Measurements from ENCODE around the gene CPNE1.
"Not testable (repeated sequence)": the region's sequence is repeated elsewhere in the genome, so short reads cannot be mapped to it uniquely, and the experiment has no call there.

CPNE1 gene

DNA sequence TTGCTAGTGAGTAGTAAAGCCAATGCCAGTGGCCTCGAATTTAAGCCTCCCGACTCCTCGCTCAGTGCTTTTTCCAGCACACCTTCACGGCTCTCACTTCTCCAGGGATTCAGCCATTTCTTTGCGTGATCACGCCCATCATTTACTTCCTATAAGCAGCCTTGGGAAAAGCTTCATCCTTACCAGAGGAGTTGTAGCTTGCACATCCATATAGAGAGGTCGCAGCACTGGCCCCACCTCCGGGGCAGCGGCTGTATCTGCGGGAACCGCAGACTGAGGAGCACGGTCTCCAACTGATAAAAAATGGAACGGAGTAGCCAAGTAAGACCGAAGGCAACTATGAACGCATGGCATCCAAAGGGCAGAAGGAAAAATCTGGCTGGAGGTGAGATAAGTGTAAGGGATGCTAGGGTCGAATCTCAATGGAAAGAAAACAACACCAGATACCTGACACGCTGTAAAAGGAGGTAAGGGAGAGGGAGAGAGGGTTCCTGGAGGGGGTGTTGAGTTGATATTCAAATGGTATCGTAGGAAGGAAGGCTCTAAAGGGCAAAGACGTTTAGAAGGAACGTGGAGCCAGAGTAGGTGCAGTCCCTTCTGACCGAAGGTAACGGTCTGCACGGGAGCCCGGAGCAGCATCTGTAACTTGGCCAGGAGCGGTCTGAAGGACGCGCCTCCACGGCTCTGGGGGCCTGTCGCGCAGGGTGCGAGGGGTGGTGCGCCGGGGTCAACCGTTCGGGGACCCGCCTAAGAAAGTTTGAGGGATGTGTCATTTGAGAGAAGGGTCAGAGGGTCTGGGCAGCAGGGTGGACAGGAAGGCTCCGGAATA lies 33.8 kb upstream of the CPNE1 start:
- DNase-seq (ENCODE audit: low read depth in 1 of 2, low spot score in 1 of 2): no peak

DNA sequence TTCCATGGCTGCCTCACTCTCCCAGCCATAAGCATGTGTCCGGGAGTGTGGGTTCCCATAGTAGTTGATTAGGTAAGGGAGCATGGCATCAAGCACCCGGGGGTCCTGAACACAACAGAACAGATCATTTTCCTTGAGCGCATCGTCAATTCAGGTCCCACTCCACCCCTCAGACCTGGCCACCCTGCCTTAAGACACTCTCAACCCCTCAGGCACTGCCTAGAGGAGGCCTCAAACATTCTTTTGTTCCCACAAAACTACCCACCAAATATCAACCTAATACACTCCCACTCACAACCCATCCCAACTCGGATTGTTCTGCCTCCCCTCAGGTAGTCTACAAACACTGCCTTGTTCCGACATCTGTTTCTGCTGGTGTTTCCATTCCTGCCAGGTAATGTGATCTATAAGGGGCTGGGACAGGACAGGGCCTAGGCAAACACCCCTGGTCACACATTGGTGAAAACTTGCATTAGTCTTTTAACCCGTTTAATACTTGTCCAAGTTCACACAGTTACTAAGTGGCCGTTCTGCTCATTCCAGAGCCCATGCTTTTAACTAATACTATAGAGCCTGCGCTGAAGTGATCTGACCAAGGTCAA lies 33.1 kb upstream of the CPNE1 start:
- no peak for DNase-seq (ENCODE audit: low read depth in 1 of 2, low spot score in 1 of 2)

DNA sequence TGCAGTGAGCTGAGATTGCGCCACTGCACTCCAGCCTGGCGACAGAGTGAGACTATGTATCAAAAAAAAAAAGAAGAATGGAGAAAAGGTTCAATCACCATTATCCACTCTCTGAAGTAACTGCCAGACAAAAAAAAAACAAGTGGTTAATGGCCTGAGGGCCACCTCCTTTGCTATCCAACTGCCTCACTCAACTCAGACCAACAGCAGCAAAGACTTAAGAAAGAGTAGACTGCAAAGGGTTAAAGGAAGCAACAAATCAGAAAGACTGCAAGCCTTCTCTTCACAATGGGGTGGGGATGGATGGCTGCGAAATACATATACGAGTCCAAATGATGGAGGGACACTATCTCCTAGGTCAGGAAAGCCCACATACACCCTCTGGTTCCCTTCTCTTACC lies 31.3 kb upstream of the CPNE1 start:
- DNase-seq (ENCODE audit: low read depth in 1 of 2, low spot score in 1 of 2): no peak

DNA sequence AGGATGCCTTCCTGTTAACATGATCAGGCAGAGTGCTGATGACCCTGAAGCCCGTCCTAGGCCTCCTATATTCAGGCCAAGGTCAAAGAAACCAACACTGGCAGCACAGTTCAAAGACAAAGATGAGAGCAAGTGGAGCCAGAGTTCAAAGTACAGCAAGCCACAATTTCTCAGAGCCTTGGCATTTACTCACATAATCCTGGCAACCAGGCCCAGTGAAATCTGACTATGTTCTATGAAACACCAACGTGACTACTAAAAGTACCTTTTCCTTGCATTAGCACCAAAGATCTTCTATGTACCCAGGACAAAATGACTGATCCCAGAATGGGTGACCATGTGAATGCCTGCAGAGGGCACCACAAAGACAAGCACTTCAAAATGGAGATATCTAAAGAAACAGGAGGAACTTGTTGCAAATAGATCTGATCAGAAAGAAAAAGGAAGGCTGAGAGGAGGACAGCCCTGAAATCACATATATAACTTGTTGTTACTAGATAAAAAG lies 30.6 kb upstream of the CPNE1 start:
- no peak for DNase-seq (ENCODE audit: low read depth in 1 of 2, low spot score in 1 of 2)

DNA sequence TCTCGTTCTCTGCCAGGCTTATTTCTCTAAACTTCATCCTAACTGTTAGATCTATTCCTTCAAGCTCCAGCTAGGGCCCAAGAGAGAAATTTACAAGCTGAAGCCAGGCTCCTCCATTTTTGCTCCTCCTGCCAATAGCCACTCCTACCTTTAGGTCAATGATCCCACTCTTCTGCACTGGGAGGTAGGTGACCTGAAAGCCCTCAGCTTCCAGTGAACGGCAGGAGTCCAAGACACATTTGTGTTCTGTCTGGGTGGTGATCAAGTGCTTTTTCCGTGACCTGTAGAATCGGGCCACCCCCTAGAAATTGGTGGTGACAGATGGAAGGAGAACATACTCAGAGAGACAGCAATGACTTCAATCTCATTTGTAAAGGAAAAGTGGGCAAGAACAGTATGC lies 25.6 kb upstream of the CPNE1 start:
- DNase-seq (ENCODE audit: low read depth in 1 of 2, low spot score in 1 of 2): no peak

DNA sequence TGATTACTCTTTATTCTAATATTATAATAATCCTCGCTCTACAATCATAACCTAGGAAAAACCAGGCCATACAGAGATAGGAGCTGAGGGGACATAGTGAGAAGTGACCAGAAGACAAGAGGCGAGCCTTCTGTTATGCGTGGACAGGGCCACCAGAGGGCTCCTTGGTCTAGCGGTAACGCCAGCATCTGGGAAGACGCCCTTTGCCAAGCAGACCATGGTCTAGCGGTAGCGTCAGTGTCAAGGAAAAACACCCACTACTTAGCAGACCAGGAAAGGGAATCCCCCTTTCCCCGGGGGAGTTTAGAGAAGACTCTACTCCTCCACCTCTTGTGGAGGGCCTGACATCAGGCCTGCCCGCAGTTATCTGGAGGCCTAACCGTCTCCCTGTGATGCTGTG lies 22.2 kb upstream of the CPNE1 start:
- DNase-seq (ENCODE audit: low read depth in 1 of 2, low spot score in 1 of 2): not testable (repeated sequence)

DNA sequence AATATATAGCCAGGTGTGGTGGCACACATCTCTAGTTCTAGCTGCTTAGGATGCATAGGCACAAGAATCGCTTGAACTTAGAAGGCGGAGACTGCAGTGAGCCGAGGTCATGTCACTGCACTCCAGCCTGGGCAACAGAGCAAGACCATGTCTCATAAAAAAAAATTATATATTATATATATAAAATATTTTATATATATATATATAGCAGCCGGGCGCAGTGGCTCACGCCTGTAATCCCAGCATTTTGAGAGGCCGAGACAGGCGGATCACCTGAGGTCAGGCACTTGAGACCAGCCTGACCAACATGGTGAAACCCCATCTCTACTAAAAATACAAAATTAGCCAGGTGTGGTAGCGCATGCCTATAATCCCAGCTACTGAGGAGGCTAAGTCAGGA lies 20.7 kb upstream of the CPNE1 start:
- DNase-seq (ENCODE audit: low read depth in 1 of 2, low spot score in 1 of 2): not testable (repeated sequence)

DNA sequence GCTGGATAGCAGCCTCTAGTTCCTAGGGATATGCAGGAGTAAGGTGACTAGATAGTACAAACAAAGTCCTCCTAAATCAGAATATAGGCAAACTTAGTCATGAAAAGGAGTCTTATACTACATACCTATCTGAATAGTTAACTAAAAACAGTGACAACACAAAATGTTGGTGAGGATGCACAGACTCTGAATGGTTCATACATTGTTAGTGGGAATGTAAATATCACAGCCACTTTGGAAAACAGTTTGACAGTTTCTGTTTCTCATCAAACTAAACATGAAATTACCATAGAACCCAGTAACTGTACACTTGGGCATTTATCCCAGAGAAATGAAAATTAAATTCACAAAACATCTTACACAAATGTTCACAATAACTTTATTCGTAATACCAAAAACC lies 17.3 kb upstream of the CPNE1 start:
- no peak for DNase-seq (ENCODE audit: low read depth in 1 of 2, low spot score in 1 of 2)

DNA sequence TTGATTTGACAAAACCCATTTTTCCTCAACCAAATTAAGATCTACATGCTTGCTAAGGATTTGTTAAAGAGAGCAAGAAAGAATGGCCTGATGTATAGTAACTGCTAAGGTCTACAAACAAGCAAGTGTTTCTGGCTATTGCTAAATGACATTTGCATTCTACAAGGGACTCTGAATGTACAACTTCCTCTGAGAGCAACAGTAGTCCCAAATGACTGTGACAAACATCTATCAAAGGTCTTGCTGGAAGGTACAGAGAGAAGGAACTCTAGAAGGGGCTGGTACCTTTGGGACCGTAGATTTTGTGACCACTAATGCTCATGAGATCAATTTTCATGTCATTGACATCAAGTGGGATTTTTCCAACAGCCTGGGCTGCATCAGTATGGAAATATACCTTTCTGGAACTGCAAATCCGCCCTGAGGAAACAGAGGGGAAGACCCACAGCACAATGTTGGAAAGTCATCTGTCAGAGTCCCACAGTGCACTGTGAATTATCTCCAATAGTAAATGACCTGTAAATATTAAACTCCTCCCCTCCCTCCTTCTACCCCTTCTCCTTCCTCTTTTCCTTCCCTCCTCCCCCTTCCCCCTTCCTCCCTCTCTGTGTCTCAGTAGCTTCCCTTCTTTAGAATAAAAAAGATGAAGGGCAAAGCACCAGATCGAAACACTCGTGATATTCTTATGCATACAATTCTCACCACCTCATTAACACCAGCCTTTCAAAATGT lies 15.9 kb upstream of the CPNE1 start:
- no peak for DNase-seq (ENCODE audit: low read depth in 1 of 2, low spot score in 1 of 2)

DNA sequence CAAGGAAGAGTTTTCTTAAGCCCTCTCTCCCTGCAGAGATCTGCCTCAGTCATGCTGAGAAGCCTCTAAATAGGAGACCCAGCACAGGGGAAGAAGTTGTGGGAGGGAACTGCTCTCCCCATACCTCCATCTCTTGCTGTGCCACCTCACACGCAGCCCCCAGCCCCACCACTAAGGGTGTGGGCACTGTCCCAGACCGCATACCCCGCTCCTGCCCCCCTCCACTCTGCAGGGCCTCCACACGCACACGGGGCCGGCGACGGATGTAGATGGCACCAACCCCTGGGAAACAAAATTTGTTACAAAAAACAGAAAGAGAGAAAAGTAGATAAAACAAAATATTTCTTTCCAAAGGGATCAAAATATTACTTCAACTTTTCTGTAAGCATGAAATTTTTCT lies 10.2 kb upstream of the CPNE1 start:
- DNase-seq (ENCODE audit: low read depth in 1 of 2, low spot score in 1 of 2): no peak

DNA sequence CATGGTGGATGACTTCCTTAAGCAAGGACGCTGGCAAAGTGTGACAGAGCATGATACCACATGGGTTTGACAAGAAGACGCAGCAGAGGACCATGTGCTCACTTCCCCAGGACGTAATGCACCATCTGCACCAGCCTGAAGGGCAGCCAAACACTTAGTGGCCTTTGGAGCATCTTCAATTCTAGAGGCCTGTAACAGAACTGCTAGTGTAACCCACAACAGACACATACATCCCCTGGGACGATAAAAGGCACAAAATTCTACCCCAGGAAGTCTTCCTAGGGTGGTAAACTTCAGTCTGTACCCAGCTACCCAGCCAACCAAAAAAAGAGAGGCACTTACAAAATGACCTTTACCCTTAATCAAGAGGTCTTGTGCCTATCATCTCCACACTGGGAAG lies 9.2 kb upstream of the CPNE1 start:
- DNase-seq (ENCODE audit: low read depth in 1 of 2, low spot score in 1 of 2): no peak

DNA sequence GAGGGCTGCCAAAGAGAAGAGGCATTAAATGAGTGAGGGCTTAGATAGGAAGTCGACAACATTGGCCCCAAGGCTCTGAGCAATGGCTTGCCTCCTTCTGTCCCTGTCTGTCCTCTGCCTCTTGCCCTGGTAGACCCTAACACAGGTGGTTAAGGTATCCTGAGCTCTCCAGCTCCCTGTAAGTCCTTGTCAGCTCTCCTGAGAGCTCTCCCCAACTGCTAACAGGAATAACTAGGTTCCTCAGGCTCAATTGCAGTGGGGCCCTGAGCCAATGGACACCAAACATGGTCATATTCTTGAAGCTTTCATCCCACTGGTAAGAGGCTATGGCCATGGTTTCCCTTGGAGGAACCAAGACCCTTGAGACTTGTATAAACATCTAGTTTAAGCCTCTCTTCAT lies 5.0 kb upstream of the CPNE1 start:
- no peak for DNase-seq (ENCODE audit: low read depth in 1 of 2, low spot score in 1 of 2)

DNA sequence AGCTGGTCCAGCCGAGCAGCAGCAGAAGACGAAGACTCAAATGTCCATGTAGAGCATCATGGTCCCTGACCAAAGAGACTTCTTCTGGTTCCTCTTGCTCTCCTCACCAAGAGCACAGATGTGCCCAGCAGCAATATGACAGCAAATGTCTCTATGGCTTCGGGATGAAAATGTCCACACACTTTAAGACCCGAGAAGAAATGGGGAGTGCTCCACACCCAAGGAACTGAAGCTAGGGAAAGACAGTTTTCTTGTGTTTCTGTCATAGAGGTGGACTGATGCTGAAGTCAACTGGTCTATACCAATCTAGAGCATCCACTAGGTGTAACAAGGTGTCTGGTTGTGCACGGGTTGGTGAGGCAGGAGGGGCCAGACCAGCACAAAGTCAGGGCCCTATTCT lies 4.5 kb upstream of the CPNE1 start:
- DNase-seq (ENCODE audit: low read depth in 1 of 2, low spot score in 1 of 2): no peak

DNA sequence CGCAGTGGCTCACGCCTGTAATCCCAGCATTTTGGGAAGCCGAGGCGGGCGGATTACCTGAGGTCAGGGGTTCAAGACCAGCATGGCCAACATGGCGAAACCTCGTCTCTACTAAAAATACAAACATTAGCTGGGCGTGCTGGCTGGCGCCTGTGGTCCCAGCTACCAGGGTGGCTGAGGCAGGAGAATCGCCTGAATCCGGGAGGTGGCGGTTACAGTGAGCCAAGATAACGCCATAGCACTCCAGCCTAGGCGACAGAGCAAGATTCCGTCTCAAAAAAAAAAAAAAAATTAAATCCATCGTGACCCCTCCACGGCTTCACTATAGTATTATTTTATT lies 1.2 kb upstream of the CPNE1 start:
- DNase-seq (ENCODE audit: low read depth in 1 of 2, low spot score in 1 of 2): no peak

DNA sequence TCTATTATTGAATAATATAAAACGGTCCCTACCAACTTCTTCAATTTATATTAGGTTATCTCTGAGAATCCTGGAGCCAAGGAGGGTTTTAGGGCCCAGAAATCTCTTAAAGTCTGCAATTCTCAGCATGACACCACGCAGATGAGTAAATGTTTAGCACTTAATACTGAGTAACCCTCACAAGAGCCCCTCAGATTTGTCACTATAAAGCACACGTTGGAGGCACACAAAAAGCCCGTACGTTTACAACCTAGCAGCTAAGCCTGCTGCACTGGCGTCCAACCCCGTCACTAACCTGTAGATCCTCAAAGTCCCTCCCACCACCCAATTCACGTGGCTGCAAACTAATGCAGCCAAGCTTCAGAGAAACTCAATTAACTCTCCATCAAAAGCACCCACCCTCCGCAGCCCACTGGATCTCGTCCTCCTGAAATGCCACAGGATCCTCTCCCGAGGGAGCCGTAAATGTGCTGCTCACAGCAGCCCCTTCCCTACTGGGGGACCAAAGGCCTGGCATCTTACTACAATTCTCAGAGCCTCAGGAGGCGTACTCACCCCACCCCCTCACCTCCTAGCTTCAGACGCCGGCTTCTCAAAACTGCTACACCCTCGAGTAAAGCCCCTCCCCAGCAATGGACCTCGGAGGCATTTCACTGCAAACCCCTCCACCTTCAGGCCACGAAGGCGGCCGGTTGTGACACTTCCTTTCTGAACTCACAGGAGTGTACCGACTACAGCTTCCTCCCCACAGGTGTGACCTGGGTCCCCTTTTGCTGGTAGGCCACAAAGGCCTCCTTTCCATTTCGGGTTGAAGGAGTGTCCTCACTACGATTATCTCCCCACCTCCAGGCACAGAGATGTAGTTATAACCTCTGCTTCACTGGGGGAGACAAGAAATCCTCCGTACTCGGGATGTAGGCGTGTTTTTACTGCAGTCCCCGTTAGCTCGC lies 909 bp downstream of the CPNE1 start:
- peak; percentile 34 to 37 for DNase-seq (ENCODE audit: low read depth in 1 of 2, low spot score in 1 of 2)

DNA sequence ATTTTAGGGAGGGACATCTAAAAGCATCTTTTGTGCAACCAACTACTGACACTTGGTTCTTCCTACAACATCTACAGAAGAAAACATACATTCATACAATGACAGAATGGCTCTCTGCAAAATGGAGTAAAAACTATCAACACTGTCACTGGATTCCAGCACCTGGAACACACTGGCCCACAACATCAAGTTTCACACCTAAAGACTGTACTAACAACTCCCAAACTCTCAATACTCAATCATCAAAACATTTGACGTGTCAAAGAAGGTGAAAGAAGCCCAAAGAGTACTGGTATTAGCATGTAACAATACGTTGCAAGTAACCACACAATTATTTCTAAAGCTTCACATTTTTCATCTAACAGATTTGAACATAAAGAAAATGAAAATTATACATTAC lies 2.1 kb downstream of the CPNE1 start:
- DNase-seq (ENCODE audit: low read depth in 1 of 2, low spot score in 1 of 2): no peak

DNA sequence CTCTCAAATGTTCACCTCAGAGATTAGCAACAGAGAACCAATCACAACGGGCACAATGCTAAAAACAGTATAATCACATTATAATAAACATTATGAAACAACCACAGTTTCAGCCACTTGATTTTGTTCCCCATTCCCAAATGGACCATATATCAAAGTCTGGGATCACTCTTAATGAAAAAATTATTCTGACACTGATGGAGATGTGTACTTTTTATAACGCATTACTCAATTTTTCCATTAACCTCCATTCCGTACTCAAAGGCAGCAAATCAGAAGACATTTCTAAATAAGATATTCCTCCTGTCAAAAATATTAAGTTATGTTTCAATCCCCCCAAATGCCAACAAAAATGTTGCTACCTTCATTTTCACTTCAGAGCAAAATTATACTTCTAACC lies 2.8 kb downstream of the CPNE1 start:
- DNase-seq (ENCODE audit: low read depth in 1 of 2, low spot score in 1 of 2): no peak

DNA sequence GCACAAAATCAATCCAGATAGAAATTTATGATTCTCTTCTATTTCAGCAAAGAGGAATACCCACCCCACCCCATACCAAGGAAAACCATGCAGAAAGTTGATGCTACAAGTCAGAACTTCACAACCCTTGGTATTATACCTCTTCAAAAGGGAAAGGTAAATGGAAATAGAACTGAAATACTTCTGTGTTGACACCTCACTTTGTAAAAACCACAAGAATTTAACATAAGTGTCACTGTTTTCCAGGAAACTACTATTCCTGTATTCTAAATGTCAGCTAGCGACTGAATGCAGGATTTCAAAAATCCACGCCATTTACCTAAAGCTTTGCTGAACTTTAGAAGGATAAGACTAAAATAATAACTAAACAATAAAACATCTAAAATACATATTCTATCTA lies 3.6 kb downstream of the CPNE1 start:
- DNase-seq (ENCODE audit: low read depth in 1 of 2, low spot score in 1 of 2): no peak

DNA sequence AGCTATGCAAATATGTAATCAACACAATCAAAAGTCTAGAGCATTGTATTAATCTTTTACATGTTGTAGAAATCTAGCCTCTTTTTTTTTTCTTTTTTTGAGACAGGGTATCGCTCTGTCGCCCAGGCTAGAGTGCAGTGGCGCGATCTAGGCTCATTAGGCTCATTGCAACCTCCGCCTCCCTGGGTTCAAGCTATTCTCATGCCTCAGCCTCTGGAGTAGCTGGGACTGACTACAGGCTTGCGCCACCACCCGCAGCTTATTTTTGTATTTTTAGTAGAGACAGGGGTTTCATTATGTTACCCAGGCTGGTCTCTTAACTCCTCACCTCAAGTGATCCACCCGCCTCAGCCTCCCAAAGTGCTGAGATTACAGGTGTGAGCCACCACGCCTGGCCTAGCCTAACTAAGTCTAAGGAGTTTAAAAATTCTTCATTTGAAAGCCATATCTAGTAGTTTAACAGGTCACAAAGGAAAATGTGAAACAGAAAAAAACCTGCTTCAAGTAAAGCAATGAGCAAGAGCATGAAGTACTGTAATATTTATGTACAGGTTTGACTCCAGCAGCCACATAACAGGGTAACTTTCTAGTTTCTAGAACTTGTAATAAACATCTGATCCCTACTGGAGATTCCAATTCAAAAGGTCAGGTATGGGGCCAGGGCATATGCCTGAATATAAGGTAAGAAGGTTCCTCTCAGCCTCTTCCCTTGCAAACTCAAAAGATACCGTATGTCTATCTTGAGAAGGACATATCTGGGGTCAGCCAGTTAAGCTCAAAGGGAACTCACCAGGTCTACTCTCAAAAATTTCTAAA lies 4.4 kb downstream of the CPNE1 start:
- DNase-seq (ENCODE audit: low read depth in 1 of 2, low spot score in 1 of 2): no peak

DNA sequence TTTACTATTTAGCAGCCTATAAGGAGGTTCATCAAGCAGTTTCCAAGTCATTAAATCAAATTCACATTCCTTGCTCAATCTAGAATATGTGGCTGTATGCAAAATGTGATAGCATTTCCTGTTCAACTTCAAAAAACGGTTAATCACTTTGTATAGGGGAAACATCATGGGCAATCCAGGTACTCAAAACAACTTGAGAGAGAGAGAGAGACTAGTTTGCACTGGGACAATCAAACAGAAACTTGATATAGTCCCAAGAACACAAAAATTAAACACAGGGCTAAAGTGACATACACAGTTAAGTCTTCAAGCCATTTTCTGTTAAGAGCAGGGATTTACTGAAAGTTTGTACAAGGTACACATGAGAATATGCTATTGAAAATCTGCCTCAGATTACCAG lies 7.4 kb downstream of the CPNE1 start:
- no peak for DNase-seq (ENCODE audit: low read depth in 1 of 2, low spot score in 1 of 2)

Measured in activated T-helper 1 cell treated with anti-CD3 and anti-CD28 coated beads, Interleukin-2, amount 50 U/mL, for 16 hours (primary cell).